Stimulated activated CD8-positive, alpha-beta memory T cell treated with anti-CD3 and anti-CD28 coated beads, Interleukin-7, amount 100 ng/mL, for 4 hours (primary cell): Measurements from ENCODE around the gene KCND2.

Source experiments
- DNase-seq, 2 donors: peaks; one replicate each; pipeline ENCODE4 v3.0.0-alpha.2; 2020; ENCODE audit warnings: low read depth in 2 of 2

KCND2 gene

GRCh38 chr7:120311028-120311788 lies 38.2 kb downstream of the KCND2 start:
- DNase-seq: no peak

DNA sequence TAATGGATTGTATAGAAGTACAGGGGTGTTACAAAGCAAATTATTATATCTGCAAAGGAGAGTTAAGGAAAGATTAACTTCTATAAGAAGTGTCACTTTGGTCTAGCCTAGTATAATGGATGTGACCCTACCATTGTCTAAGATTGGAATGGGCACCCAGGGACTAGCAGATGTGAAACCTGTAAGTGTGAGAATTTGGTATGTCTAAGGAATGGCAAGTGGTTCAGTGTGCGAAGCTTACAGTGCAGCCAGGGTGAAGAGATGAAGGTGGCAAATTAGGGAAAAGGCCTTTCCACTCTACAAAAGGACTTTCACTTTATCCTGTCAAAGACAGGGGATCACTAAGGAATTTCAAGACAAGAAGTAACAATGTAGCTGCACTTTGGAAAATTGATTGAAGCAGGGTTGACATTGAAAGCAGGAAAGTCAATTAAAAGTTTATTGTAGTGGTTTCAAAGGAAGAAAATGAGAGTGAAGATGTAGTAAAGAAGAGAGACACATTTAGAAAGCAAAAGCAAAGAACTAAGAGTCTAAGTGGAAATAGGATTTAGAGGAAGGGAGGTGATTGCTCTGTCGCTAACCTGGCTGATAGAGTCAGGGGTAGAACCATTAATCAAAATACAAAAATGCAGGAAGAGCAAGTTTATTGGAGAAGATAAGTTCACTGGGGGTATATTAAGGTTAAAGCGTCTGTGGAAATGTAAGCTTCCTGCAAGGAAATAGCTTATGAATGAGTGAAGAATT lies 47.4 kb downstream of the KCND2 start:
- no peak for DNase-seq

DNA sequence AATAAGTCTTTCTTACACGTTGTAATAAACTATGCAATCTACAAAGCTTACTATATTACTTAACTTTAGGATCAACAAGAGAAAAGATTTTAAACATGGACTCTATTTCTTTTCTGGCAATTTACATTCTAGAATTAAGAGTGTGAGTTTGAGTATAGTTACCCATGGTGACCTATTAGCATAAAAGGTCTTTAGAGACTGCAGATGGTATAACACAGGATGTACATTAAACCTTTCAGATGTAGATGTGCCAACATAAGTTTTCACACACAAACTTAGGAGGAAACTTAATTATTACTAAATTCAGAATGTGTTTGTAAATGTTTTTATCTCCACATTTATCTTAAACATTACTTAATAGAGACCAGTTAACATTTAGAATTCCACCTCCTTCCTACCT lies 54.1 kb downstream of the KCND2 start:
- no peak for DNase-seq

DNA sequence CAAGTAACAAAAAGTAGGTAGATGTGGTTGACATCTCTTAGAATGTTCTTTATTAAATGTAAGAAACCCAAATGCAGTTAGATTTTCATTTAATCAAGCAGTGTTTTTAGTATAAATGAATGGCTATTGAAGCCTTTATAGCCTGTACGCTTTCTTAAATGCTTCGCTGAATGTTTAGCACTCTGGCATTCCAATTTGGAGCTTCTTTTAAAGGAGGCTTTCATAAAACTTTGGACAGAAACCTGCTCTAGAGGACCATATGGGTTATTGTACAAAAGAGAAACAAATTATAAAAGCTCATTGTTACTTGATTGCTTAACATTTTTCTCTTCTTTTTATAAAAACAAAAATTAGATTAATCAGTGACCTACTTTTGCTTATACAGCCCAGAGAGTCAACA lies 59.5 kb downstream of the KCND2 start:
- DNase-seq: no peak

DNA sequence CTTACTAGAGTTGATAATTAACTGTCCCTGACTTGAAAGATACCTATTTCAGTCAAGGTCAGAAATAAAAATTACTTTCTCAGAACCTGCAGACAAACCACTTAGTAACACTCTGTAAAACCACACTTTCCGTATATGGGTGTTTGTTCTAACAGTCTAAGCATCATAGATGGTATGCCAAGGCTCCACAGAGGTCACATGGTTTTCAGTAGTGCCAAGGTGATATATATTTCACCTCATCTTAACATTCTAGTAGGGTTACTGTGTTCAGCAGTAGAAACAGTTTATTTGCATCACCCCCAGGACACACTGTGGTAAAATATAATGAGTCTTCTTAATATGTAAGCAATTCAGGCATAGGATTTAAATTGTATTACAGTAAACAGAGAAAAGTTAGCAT lies 61.5 kb downstream of the KCND2 start:
- DNase-seq: no peak

- DNase-seq: no peak
These were observed 64.4 kb downstream of the KCND2 start for GRCh38 chr7:120337308-120337907.

GRCh38 chr7:120344276-120344675 lies 71.3 kb downstream of the KCND2 start:
- no peak for DNase-seq

DNA sequence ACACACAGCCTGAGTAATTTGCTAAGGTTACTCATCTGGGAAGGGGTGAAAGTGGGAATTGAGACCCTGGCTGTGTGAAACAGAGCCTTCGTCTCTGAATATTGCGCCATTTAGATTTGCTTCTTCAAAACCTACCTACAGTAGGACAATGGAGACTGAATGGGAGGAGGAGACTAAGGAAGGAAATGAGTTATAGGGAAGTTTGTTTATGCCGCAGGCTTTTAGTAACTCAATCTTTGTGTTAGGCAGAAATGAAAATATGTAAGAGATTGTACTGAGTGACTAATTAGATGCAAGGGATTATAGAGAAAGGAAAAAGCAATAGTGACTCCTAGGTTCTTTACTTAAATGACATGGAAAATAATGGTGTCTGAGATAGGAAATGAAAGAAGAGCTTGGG lies 80.2 kb downstream of the KCND2 start:
- DNase-seq: no peak

DNA sequence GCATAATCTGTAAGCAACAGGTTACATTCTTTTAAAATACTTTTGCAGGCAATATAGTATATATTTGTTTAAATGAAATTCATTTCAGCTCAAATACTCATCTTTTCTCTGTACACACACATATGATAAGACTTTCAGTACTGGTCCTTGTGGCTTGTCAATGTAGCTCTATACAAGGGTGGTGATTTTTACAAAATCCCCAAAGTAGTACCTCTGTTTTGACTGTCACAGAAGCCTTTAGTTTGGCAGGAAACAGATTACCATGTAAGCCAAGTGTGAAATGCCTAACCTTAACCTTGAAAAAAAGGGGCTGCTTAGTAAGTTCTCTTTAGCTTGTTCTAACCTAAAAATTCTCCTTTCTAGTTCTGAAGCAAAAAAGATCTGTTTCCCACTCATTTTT lies 87.9 kb downstream of the KCND2 start:
- DNase-seq: no peak

DNA sequence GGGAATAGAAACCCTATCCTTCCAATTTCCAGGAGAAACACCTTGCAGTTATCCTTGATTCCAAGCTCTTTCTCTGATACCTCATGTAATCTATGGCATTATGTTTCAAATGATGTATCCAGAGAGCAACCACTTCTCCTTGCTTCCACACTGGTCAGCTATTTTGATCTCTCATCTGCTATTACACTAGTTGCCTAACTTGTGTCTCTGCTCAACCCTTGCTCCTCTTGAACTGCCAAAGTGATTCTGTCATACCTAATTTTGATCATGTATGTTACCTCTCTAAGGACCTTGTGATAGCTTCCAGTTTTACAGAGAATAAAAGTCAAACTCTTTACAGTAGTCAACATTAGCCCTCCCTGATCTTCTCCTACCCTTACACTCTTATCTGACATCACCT lies 90.4 kb downstream of the KCND2 start:
- no peak for DNase-seq

DNA sequence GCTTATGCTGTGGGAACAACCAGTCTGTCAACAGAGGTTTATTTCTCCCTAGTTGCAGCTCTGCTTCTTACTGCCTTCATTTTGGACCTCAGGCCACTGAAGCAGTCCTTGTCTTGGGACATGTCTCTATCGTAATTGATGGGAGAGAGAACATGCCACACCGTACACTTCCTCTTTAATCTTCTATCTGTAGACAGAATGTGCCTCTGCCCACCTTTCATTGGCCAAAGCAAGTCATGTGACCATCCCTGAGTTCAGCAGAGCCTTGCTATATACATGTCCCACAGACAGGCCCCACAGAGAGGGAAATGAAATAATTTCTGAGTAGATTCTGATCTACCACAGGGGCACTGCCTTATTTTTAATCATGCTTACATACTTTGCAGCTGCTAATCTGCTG lies 98.0 kb downstream of the KCND2 start:
- no peak for DNase-seq

DNA sequence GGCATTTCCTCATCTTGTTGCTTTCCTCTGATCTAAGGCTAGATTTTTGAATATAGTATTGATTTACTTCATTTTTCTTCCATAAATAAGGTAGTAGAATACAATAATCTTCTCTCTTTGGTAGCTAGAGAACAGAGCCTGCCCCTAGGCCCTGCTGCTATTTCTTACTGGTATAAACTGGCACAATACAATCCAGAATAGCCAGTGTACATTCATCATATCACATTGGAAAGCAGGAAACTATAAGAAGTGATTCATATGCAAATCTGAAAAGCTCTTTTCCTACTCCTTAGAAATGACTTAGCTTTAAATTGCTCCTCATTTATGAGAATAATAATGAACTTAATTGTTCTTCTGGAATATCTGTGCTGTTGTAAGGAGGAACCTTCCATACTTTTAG lies 100.2 kb downstream of the KCND2 start:
- DNase-seq: no peak

DNA sequence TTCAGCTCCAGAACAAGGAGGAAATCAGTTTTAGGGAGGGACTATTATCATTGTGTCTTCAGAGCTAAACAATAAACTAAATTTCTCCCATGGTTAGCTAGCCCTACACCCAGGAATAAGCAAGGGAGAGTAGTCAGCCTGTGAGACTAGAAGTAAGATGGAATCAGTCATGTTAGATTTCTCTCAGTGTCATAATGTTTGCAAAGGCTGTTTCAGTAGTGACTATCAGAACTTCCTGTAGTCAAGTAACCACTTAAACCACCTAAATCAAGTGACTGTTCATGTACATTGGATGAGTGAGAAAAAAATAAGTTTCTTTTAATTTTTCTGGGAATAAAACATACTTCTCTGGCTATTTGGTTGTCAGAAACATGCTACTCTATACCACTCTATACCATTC lies 121.6 kb downstream of the KCND2 start:
- DNase-seq: no peak

- DNase-seq: no peak
These were observed 122.6 kb downstream of the KCND2 start for GRCh38 chr7:120395526-120396019.

GRCh38 chr7:120398284-120399000 lies 125.5 kb downstream of the KCND2 start:
- DNase-seq: no peak

DNA sequence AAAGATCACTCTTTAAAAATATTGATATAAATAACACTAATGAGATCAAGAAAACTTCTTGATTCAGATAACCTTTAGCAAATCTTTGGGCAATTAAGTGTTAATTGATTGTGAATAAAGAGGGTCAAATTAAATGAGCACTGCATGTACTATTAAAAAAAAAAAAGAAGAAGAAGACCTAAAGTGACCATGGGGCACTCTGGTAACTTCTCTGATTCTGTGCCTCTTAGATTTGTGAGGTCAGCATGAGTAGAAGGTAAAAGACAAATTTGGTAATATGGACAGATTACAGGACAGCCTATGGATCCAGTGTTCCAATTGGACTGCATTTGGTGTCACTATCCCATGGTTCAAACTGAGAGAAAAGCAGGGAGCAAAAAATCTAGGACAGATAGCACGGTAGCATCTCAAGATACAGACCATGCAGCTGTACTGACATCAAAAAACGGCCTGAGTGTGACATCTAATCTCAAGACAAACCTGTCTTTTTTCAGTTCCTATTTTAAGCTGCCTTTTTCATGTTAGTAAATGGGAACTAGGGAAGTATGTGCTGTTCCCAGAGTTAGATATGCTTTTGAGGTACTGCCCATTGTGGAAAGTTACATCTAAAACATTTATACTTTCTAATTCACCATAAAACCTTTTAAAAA lies 128.0 kb downstream of the KCND2 start:
- DNase-seq: no peak

- DNase-seq: no peak
These were observed 129.2 kb downstream of the KCND2 start for GRCh38 chr7:120402079-120402767.

GRCh38 chr7:120402801-120403200 lies 129.8 kb downstream of the KCND2 start:
- DNase-seq: no peak

GRCh38 chr7:120404042-120404441 lies 131.1 kb downstream of the KCND2 start:
- no peak for DNase-seq

- no peak for DNase-seq
These were observed 132.7 kb downstream of the KCND2 start for GRCh38 chr7:120405652-120406051.

GRCh38 chr7:120407010-120407409 lies 134.0 kb downstream of the KCND2 start:
- no peak for DNase-seq
